Gastrocnemius medialis (tissue), 4 donors: ENCODE data around the gene DHRSX. TPM values are rescaled to one million over a fixed set of nuclear protein-coding genes. Genes with fewer than 3 reads are reported as not detected.

Source experiments
- ATAC-seq, 2 donors: fragments of 150-250 bp; one replicate each; pipeline ENCODE4 v1.9.1; 2016
- DNase-seq, 2 donors: peaks; one replicate each; pipeline ENCODE4 v3.0.0-alpha.2; 2019
- H3K27ac ChIP-seq, 4 donors: fragments of 200-600 bp; sonication (generic); 1 replicate in 1 of 4; 2 replicates in 3 of 4; pipeline ENCODE4 v1.5.1; 2016 to 2018; ENCODE audit warnings: mild to moderate bottlenecking in 2 of 4, moderate library complexity in 1 of 4
- H3K27me3 ChIP-seq, 3 donors: fragments of 200-600 bp; sonication (generic) in 2 of 3; 1 replicate in 1 of 3; 2 replicates in 2 of 3; pipeline versions ENCODE4 v1.5.1 to v1.6.0; 2016 to 2019; ENCODE audit warnings: mild to moderate bottlenecking in 1 of 3, moderate library complexity in 1 of 3
- H3K36me3 ChIP-seq, 2 donors: fragments of 200-600 bp; sonication (generic) in 1 of 2; one replicate each; pipeline ENCODE4 v1.5.1; 2017 to 2018
- H3K4me1 ChIP-seq, 2 donors: fragments of 200-600 bp; sonication (generic) in 1 of 2; one replicate each; pipeline ENCODE4 v1.5.1; 2016 to 2017; ENCODE audit warnings: mild to moderate bottlenecking in 2 of 2
- H3K4me3 ChIP-seq, 4 donors: fragments of 200-600 bp; sonication (generic) in 3 of 4; 1 replicate in 1 of 4; 2 replicates in 3 of 4; pipeline ENCODE4 v1.5.1; 2016 to 2019; ENCODE audit warnings: mild to moderate bottlenecking in 2 of 4
- H3K9me3 ChIP-seq, 3 donors: fragments of 200-600 bp; sonication (generic) in 2 of 3; 1 replicate in 1 of 3; 2 replicates in 2 of 3; pipeline ENCODE4 v1.5.1; 2016 to 2019
- CTCF ChIP-seq, 5 experiments: fragments of 450-650 bp in 3 of 5; fragments of 200-600 bp in 2 of 5; sonication (generic) in 2 of 5; IDR thresholded peaks in 4 of 5; conservative IDR thresholded peaks in 1 of 5; 1 replicate in 4 of 5; 2 replicates in 1 of 5; pipeline ENCODE4 v1.5.1; 2016 to 2019; ENCODE audit warnings: antibody characterized with exemption in 5 of 5, mild to moderate bottlenecking in 3 of 5, moderate library complexity in 3 of 5
- POLR2A ChIP-seq, 2 donors: fragments of 450-650 bp; IDR thresholded peaks; one replicate each; pipeline ENCODE4 v1.6.1; 2017; ENCODE audit warnings: antibody characterized with exemption in 2 of 2, mild to moderate bottlenecking in 2 of 2, moderate library complexity in 2 of 2
- in situ Hi-C, 4 donors: fragments of 200-750 bp; cut with MboI; loops; one replicate each; pipeline versions ENCODE4 v1.15.0 to v1.8.0; 2017; ENCODE audit warnings: low sequenced_read_pairs in 4 of 4
- intact Hi-C: fragments of 100-400 bp; cut with DNase I; formaldehyde crosslinking; loops from one replicate; pipeline ENCODE4 v1.15.1; 2023; ENCODE audit warnings: low total_unique reads
- total RNA-seq, 4 donors: library from RNA; depleted of rRNA; stranded (reverse); fragments of >200 nt; gene quantifications; one replicate each; pipeline versions ENCODE4 v1.1.0 to v1.2.3, GENCODE V29; 2016

Gene DHRSX
- total RNA-seq, 4 donors from 2014 or later: 9.8 to 31.1 (median 13.6) TPM

- DNase-seq (no peak), ATAC-seq (no peak)
- intact Hi-C loops (no loop called here), in situ Hi-C loops (no loop called here)
- H3K9me3 ChIP-seq: no peaks in the 10 kb centered on the region
- H3K4me1 ChIP-seq: peaks cover 23 to 29% of the 10 kb centered on the region in 2 donors
- H3K27me3 ChIP-seq: no peaks in the 10 kb centered on the region
- H3K36me3 ChIP-seq: no peaks in the 10 kb centered on the region
- peak overlapping the region in 1 of 4 donors; percentile 27 for H3K27ac ChIP-seq
- H3K4me3 ChIP-seq: no peak overlapping the region
- no peak for TF ChIP-seq CTCF (IDR thresholded peaks at IDR 0.05 in 4 of 5, conservative IDR thresholded peaks at IDR 0.05 in 1 of 5)
- no peak for TF ChIP-seq POLR2A (IDR thresholded peaks at IDR 0.05)
These were observed 5.2 kb downstream of the DHRSX start for GRCh38 chrX:2495595-2495994.

GRCh38 chrX:2492531-2493218, 8.1 kb downstream of the DHRSX start:
- peaks cover 0 to 24% of the 10 kb centered on the region in 2 donors for H3K36me3 ChIP-seq
- no peak for TF ChIP-seq POLR2A (IDR thresholded peaks at IDR 0.05)
- no peak for TF ChIP-seq CTCF (IDR thresholded peaks at IDR 0.05 in 4 of 5, conservative IDR thresholded peaks at IDR 0.05 in 1 of 5)
- H3K27me3 ChIP-seq: no peaks in the 10 kb centered on the region
- H3K9me3 ChIP-seq: no peaks in the 10 kb centered on the region
- peaks cover 3 to 9% of the 10 kb centered on the region in 2 donors for H3K4me1 ChIP-seq
- in situ Hi-C loops: no loop called here
- intact Hi-C loops: no loop called here
- peak overlapping the region in 1 of 4 donors; percentile 6 for H3K27ac ChIP-seq
- ATAC-seq: no peak
- H3K4me3 ChIP-seq: no peak overlapping the region
- no peak for DNase-seq

GRCh38 chrX:2490634-2491033, 10.1 kb downstream of the DHRSX start:
- intact Hi-C loops: no loop called here
- Histone ChIP-seq H3K27ac (no peak overlapping the region), H3K4me1 (no peaks in the 10 kb centered on the region), H3K4me3 (no peak overlapping the region), H3K27me3 (no peaks in the 10 kb centered on the region), H3K9me3 (no peaks in the 10 kb centered on the region), H3K36me3 (peaks cover 0 to 29% of the 10 kb centered on the region in 2 donors)
- in situ Hi-C loops: no loop called here
- TF ChIP-seq POLR2A (IDR thresholded peaks at IDR 0.05) (no peak), CTCF (IDR thresholded peaks at IDR 0.05 in 4 of 5, conservative IDR thresholded peaks at IDR 0.05 in 1 of 5) (no peak)
- no peak for DNase-seq
- no peak for ATAC-seq

- DNase-seq: no peak
- in situ Hi-C loops: no loop called here
- Histone ChIP-seq H3K9me3 (no peaks in the 10 kb centered on the region), H3K4me1 (peaks cover 0 to 5% of the 10 kb centered on the region in 2 donors), H3K36me3 (peaks cover 0 to 29% of the 10 kb centered on the region in 2 donors), H3K27ac (no peak overlapping the region), H3K27me3 (no peaks in the 10 kb centered on the region), H3K4me3 (no peak overlapping the region)
- intact Hi-C loops: no loop called here
- no peak for ATAC-seq
- TF ChIP-seq POLR2A (IDR thresholded peaks at IDR 0.05) (no peak), CTCF (IDR thresholded peaks at IDR 0.05 in 4 of 5, conservative IDR thresholded peaks at IDR 0.05 in 1 of 5) (no peak)
These were observed 11.0 kb downstream of the DHRSX start for GRCh38 chrX:2489446-2490445.
